ENCODE data around the gene CAVIN3. TPM values are rescaled to one million over a fixed set of nuclear protein-coding genes. Genes with fewer than 3 reads are reported as not detected.

Gene CAVIN3
- total and polyA plus RNA-seq, 8 donors, result 19.0 to 87.4 (median 34.2) TPM

GRCh38 chr11:6303661-6304060 is 16.6 kb downstream of the CAVIN3 start:
- Histone ChIP-seq H3K27ac (no peak overlapping the region), H3K4me3 (no peak overlapping the region), H3K9me3 (no peaks in the 10 kb centered on the region), H3K4me1 (no peaks in the 10 kb centered on the region), H3K27me3 (peaks cover 0 to 8% of the 10 kb centered on the region in 2 donors), H3K36me3 (no peaks in the 10 kb centered on the region)
- intact Hi-C loops (cut with DNase I), result no loop called here
- TF ChIP-seq CTCF (IDR thresholded peaks at IDR 0.05), result no peak
- ATAC-seq, result no peak
- DNase-seq, result no peak

GRCh38 chr11:6301096-6301495 is 19.2 kb downstream of the CAVIN3 start:
- Histone ChIP-seq H3K27me3 (peaks cover 0 to 4% of the 10 kb centered on the region in 2 donors), H3K4me3 (no peak overlapping the region), H3K27ac (no peak overlapping the region), H3K4me1 (no peaks in the 10 kb centered on the region), H3K36me3 (no peaks in the 10 kb centered on the region), H3K9me3 (no peaks in the 10 kb centered on the region)
- no peak for TF ChIP-seq CTCF (IDR thresholded peaks at IDR 0.05)
- intact Hi-C loops (cut with DNase I), result no loop called here
- ATAC-seq, result no peak
- DNase-seq, result no peak

GRCh38 chr11:6300325-6300724 is 20.0 kb downstream of the CAVIN3 start:
- Histone ChIP-seq H3K36me3 (no peaks in the 10 kb centered on the region), H3K4me3 (no peak overlapping the region), H3K4me1 (no peaks in the 10 kb centered on the region), H3K9me3 (no peaks in the 10 kb centered on the region), H3K27ac (no peak overlapping the region), H3K27me3 (peaks cover 0 to 2% of the 10 kb centered on the region in 2 donors)
- no peak for ATAC-seq
- no peak for TF ChIP-seq CTCF (IDR thresholded peaks at IDR 0.05)
- no peak for DNase-seq
- intact Hi-C loops (cut with DNase I), result no loop called here

GRCh38 chr11:6298605-6299004 is 21.7 kb downstream of the CAVIN3 start:
- intact Hi-C loops (cut with DNase I), result loop anchor here in 1 of 2 donors (5.0 kb wide), 1 partner anchor 54 kb away; no protein-coding TSS in a partner anchor

GRCh38 chr11:6297831-6298230 is 22.5 kb downstream of the CAVIN3 start:
- Histone ChIP-seq H3K36me3 (no peaks in the 10 kb centered on the region), H3K9me3 (no peaks in the 10 kb centered on the region), H3K4me3 (no peak overlapping the region), H3K27me3 (no peaks in the 10 kb centered on the region), H3K4me1 (no peaks in the 10 kb centered on the region), H3K27ac (no peak overlapping the region)
- intact Hi-C loops (cut with DNase I), result loop anchor here in 1 of 2 donors (5.0 kb wide), 1 partner anchor 54 kb away; no protein-coding TSS in a partner anchor
- TF ChIP-seq CTCF (IDR thresholded peaks at IDR 0.05), result peak in 1 of 2 donors; percentile 25
- ATAC-seq, result no peak
- DNase-seq, result no peak

More at GRCh38 chr11:6298605-6299004, 21.7 kb downstream of the CAVIN3 start:
- H3K4me1 ChIP-seq, result no peaks in the 10 kb centered on the region
- no peaks in the 10 kb centered on the region for H3K36me3 ChIP-seq
- no peaks in the 10 kb centered on the region for H3K27me3 ChIP-seq
- no peak overlapping the region for H3K4me3 ChIP-seq
- H3K27ac ChIP-seq, result no peak overlapping the region
- peak; percentile 27 to 34 for TF ChIP-seq CTCF (IDR thresholded peaks at IDR 0.05)
- DNase-seq (peak in 1 of 4 donors; percentile 77), ATAC-seq (peak; percentile 84)
- no peaks in the 10 kb centered on the region for H3K9me3 ChIP-seq

Data from left lung (tissue), 10 donors.